K562 (cell line): ENCODE data around the gene SCML2. TPM values are rescaled to one million over a fixed set of nuclear protein-coding genes. Genes with fewer than 3 reads are reported as not detected.

Source experiments
- BRCA1 ChIP-seq, 2 experiments: fragments of 450-650 bp in 1 of 2; sonication (generic) in 1 of 2; formaldehyde crosslinking in 1 of 2; IDR thresholded peaks; 2 replicates each; pipeline versions ENCODE4 v1.5.0 to v1.6.1; 2017 to 2020; ENCODE audit warnings: mild to moderate bottlenecking in 1 of 2, missing genetic modification reagents in 1 of 2
- CXXC5 ChIP-seq: fragments of 250-450 bp; sonication (Bioruptor Pico); IDR thresholded peaks from 2 replicates; pipeline ENCODE4 v1.8.0; 2022; ENCODE audit warnings: inconsistent platforms, mild to moderate bottlenecking, moderate library complexity
- DEAF1 ChIP-seq: fragments of 450-650 bp; formaldehyde crosslinking; IDR thresholded peaks from 2 replicates; pipeline ENCODE4 v1.4.0; 2020; ENCODE audit warnings: mild to moderate bottlenecking, moderate library complexity
- ELK1 ChIP-seq: sonication (generic); formaldehyde crosslinking; IDR thresholded peaks from 2 replicates; pipeline ENCODE4 v1.8.1; 2022; ENCODE audit warnings: missing genetic modification reagents
- EP400 ChIP-seq: fragments of 450-650 bp; IDR thresholded peaks from 2 replicates; pipeline ENCODE4 v1.6.1; 2017; ENCODE audit warnings: antibody characterized with exemption, mild to moderate bottlenecking, moderate library complexity
- HOMEZ ChIP-seq: fragments of 250-450 bp; sonication (Bioruptor Pico); IDR thresholded peaks from 2 replicates; pipeline ENCODE4 v1.4.0; 2020; ENCODE audit warnings: mild to moderate bottlenecking, moderate library complexity
- NFRKB ChIP-seq: fragments of 450-650 bp; IDR thresholded peaks from 2 replicates; pipeline ENCODE4 v1.6.1; 2016; ENCODE audit warnings: low read depth
- PCBP2 ChIP-seq: fragments of 200-400 bp; formaldehyde crosslinking; IDR thresholded peaks from 2 replicates; pipeline ENCODE4 v1.6.1; 2018; ENCODE audit warnings: low read length, low read depth, mild to moderate bottlenecking, moderate library complexity; ENCODE audit not compliant: poor library complexity, severe bottlenecking
- PTBP1 ChIP-seq: fragments of 200-400 bp; formaldehyde crosslinking; IDR thresholded peaks from 2 replicates; pipeline ENCODE4 v1.6.1; 2017; ENCODE audit warnings: low read depth, low read length
- REST ChIP-seq, 2 experiments: fragments of 450-650 bp; formaldehyde crosslinking in 1 of 2; IDR thresholded peaks; 2 replicates each; pipeline versions ENCODE4 v1.4.0 to v1.6.1; 2014 to 2020; ENCODE audit warnings: mild to moderate bottlenecking in 2 of 2, borderline replicate concordance in 1 of 2, low read depth in 1 of 2
- XRCC3 ChIP-seq: fragments of 450-650 bp; IDR thresholded peaks from 2 replicates; pipeline ENCODE4 v1.6.1; 2017; ENCODE audit warnings: mild to moderate bottlenecking, moderate library complexity
- ZBTB1 ChIP-seq: sonication (generic); formaldehyde crosslinking; IDR thresholded peaks from 2 replicates; pipeline ENCODE4 v1.8.1; 2023; ENCODE audit warnings: missing genetic modification reagents, low read depth, mild to moderate bottlenecking, borderline replicate concordance
- polyA plus RNA-seq, 8 experiments: library from polyadenylated mRNA; depleted of rRNA in 4 of 8; stranded (reverse) in 5 of 8; unstranded in 3 of 8; fragments of >200 nt; fragmentation: Nextera tagmentation in 2 of 8; fragmentation: Illumina TruSeq in 1 of 8; extraction: Ambion mirVana in 2 of 8; extraction: Trizol in 1 of 8; gene quantifications; 2 replicates each; pipeline versions ENCODE4 v1.2.1 to v1.2.3, GENCODE V29; 2011 to 2014; ENCODE audit warnings: inconsistent platforms in 1 of 8, missing spikeins in 1 of 8
- total RNA-seq, 7 experiments: library from RNA; depleted of rRNA in 6 of 7; stranded (reverse); fragments of >200 nt in 6 of 7; fragmentation: Illumina TruSeq in 2 of 7; extraction: Trizol in 2 of 7; gene quantifications; 2 replicates each; pipeline versions ENCODE4 v1.2.1 to v1.2.3, GENCODE V29; 2011 to 2021; ENCODE audit warnings: low replicate concordance in 1 of 7

Gene SCML2
- total and polyA plus RNA-seq, 9 of the 15 experiments (the other 6 are each of a cell fraction or from before 2014, with no cell fraction given) = 15.1 to 30.8 (median 22.9) TPM

GRCh38 chrX:18354369-18355223, at the start of gene SCML2 (continued):
- TF ChIP-seq REST (IDR thresholded peaks at IDR 0.05; ENCODE audit: borderline replicate concordance) = no peak
- no peak for TF ChIP-seq REST (CRISPR knock-in tag; IDR thresholded peaks at IDR 0.05; ENCODE audit: low read depth)
- no peak for TF ChIP-seq ELK1 (CRISPR knock-in tag)
- peak; percentile 98 for TF ChIP-seq ZBTB1 (CRISPR knock-in tag)
- TF ChIP-seq NFRKB = no peak
- TF ChIP-seq HOMEZ (CRISPR knock-in tag) = no peak
- no peak for TF ChIP-seq PTBP1
- TF ChIP-seq XRCC3 = no peak
- TF ChIP-seq PCBP2 = no peak
- TF ChIP-seq DEAF1 (CRISPR knock-in tag) = no peak
- TF ChIP-seq CXXC5 (CRISPR knock-in tag) = peak; percentile 97
- TF ChIP-seq EP400 = peak; percentile 32; the same call in 1 of the 2 replicates
- no peak for TF ChIP-seq BRCA1 (IDR thresholded peaks at IDR 0.05)
- TF ChIP-seq BRCA1 (CRISPR knock-in tag; IDR thresholded peaks at IDR 0.05) = no peak
